ENCODE measurements around the gene TMED10. TPM values are rescaled to one million over a fixed set of nuclear protein-coding genes. Genes with fewer than 3 reads are reported as not detected.

Gene TMED10
- total RNA-seq, 2 donors from 2014 or later, result 150 to 243 TPM

DNA sequence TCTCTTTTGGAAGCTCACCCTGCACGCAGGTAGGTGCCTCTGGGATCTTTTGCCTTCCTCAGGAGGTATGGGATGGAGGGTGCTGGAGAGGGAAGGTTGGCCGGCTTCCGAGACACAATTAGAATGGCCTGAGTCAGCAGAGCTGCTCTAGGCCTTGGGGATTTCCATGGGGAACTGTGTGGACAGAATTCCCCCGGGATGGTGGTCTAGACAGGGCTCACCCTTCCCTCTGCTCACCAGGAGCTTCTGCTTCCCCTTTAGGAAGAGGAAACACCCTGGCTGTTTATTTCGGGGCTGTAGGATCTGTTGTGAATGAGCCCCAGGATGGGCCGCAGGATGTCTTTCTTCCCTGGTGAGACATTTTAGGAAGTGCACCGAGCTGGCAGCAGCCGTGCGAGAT lies 43.7 kb upstream of the TMED10 start:
- DNase-seq, result no peak
- no peak overlapping the region for H3K4me3 ChIP-seq
- H3K4me1 ChIP-seq, result peaks cover 11% of the 10 kb centered on the region
- H3K27me3 ChIP-seq, result no peaks in the 10 kb centered on the region
- H3K9me3 ChIP-seq, result no peaks in the 10 kb centered on the region
- H3K27ac ChIP-seq, result no peak overlapping the region
- WGBS, 2 donors, result 75 to 86% methylated on average over 9 of the region's 9 CpGs
- no peak for ATAC-seq
- intact Hi-C loops (cut with DNase I), result no loop called here
- TF ChIP-seq POLR2A (IDR thresholded peaks at IDR 0.05), result no peak
- TF ChIP-seq, protein P1, sequence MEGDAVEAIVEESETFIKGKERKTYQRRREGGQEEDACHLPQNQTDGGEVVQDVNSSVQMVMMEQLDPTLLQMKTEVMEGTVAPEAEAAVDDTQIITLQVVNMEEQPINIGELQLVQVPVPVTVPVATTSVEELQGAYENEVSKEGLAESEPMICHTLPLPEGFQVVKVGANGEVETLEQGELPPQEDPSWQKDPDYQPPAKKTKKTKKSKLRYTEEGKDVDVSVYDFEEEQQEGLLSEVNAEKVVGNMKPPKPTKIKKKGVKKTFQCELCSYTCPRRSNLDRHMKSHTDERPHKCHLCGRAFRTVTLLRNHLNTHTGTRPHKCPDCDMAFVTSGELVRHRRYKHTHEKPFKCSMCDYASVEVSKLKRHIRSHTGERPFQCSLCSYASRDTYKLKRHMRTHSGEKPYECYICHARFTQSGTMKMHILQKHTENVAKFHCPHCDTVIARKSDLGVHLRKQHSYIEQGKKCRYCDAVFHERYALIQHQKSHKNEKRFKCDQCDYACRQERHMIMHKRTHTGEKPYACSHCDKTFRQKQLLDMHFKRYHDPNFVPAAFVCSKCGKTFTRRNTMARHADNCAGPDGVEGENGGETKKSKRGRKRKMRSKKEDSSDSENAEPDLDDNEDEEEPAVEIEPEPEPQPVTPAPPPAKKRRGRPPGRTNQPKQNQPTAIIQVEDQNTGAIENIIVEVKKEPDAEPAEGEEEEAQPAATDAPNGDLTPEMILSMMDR (IDR thresholded peaks at IDR 0.05), result no peak
- no peaks in the 10 kb centered on the region for H3K36me3 ChIP-seq (replicated peaks in 1 of 2; ENCODE audit: insufficient read depth in 1 of 2, low read depth in 2 of 2)

DNA sequence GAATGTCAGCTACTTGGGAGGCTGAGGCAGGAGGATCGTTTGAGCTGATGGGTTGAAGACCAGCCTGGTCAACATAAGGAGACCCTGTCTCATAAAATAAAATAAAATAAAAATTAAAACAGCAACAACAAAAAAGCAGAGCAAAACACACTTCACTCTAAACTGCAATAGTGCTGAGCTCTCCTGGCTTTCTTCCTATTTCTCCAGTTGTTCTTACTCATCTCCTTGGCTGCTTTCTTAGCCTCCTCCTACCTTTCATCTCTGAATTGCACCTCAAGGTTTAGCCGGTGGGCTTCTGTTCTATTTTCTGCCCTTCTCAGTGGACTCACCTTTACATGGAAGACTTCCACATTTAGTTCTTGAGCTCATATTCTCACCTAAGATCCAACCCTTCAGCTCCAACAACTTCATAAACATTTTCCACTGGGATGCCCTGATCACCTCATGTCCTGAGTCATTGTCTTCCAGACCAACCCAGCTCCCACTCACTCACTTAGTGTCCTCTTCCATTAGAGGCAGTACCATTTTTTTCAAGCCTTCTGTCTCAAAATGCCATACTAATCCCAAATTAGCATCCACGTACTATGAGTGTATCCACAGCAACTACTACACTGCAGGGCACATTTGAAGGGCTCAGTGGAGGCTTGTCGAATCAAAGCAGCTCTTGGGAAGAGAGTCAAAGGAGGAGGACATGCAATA lies 41.2 kb upstream of the TMED10 start:
- Histone ChIP-seq H3K36me3 (replicated peaks in 1 of 2; ENCODE audit: insufficient read depth in 1 of 2, low read depth in 2 of 2) (no peaks in the 10 kb centered on the region), H3K9me3 (no peaks in the 10 kb centered on the region), H3K4me1 (no peaks in the 10 kb centered on the region), H3K4me3 (no peak overlapping the region), H3K27me3 (no peaks in the 10 kb centered on the region), H3K27ac (no peak overlapping the region)
- no peak for ATAC-seq
- TF ChIP-seq, protein P1 (IDR thresholded peaks at IDR 0.05), result no peak
- no peak for TF ChIP-seq POLR2A (IDR thresholded peaks at IDR 0.05)
- DNase-seq, result no peak
- WGBS, 2 donors, result 79 to 83% methylated on average over 4 of the region's 4 CpGs
- intact Hi-C loops (cut with DNase I), result no loop called here

DNA sequence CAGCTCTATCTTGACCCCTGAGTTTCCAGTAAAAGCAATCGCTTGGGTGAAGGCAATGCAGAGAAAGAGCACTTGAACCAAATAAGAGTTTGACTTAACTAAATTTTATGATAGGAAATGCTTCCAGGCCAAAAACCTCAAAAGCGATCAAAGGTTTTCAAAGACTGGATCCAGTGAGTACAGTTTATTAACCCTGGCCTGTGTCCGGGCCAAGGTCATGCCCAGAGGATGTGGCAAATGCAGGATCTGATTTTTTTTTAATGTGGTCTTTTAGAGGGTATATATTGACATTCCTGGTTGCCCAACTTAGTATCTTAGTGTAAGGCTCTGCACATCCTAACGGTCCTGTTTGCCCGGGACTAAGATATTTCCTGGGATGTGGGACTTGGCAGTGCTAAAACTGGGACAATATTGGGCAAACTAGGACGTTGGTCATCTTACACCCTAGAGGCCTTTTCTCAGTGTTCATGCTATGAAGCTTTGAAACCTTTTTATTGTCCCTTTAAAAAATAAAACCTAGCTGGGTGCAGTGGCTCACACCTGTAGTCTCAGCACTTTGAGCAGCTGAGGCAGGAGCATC lies 40.1 kb upstream of the TMED10 start:
- no peaks in the 10 kb centered on the region for H3K4me1 ChIP-seq
- intact Hi-C loops (cut with DNase I), result no loop called here
- H3K27me3 ChIP-seq, result no peaks in the 10 kb centered on the region
- 92 to 93% methylated on average over 6 of the region's 6 CpGs for WGBS, 2 donors
- H3K9me3 ChIP-seq, result no peaks in the 10 kb centered on the region
- DNase-seq (no peak), ATAC-seq (no peak)
- TF ChIP-seq, protein P1 (IDR thresholded peaks at IDR 0.05), result no peak
- H3K4me3 ChIP-seq, result no peak overlapping the region
- no peaks in the 10 kb centered on the region for H3K36me3 ChIP-seq (replicated peaks in 1 of 2; ENCODE audit: insufficient read depth in 1 of 2, low read depth in 2 of 2)
- H3K27ac ChIP-seq, result no peak overlapping the region

DNA sequence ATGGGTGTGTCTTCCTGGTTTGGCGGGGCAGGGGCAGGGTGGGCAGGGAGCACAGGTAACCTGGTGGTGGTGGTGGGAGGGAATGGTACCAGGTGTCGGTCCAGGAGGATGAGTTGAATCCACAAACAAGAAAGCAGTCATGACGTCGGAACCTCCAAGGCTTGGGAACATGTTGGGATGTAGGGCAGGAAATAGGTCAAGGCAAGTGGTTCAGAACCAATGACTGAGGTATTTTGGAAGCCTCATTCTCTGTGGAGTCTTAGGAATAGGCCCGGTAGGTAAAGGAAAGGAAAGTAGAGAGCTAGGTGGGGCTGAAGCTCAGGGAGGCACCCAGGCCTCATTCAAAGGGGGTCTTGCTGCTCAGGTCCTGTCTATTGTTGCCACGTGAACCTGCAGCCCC lies 39.1 kb upstream of the TMED10 start:
- no peak for DNase-seq
- H3K9me3 ChIP-seq, result no peaks in the 10 kb centered on the region
- intact Hi-C loops (cut with DNase I), result no loop called here
- H3K4me1 ChIP-seq, result no peaks in the 10 kb centered on the region
- no peak for ATAC-seq
- no peak overlapping the region for H3K27ac ChIP-seq
- 91 to 96% methylated on average over 6 of the region's 6 CpGs for WGBS, 2 donors
- TF ChIP-seq, protein P1 (IDR thresholded peaks at IDR 0.05), result no peak
- no peak for TF ChIP-seq POLR2A (IDR thresholded peaks at IDR 0.05)
- no peaks in the 10 kb centered on the region for H3K36me3 ChIP-seq (replicated peaks in 1 of 2; ENCODE audit: insufficient read depth in 1 of 2, low read depth in 2 of 2)
- H3K27me3 ChIP-seq, result no peaks in the 10 kb centered on the region
- H3K4me3 ChIP-seq, result no peak overlapping the region

DNA sequence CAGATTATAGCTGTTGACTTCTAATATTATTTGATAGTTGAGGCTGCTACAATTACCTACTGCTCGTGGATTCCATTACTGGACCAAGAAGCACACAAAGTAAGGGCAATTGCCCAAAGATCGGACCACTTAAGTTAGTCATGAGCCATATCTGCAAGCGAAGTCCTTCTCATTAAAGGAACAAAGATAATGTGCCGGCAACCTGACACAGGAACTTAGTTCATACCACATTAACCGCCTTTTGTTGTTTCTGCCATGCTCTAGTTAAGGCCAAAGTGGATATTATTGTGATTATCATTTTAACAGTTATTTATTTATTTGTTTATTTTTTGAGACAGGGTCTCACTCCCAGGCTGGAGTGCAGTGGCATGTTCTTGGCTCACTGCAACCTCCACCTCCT lies 38.1 kb upstream of the TMED10 start:
- 93 to 94% methylated on average over 5 of the region's 5 CpGs for WGBS, 2 donors
- no peak for TF ChIP-seq POLR2A (IDR thresholded peaks at IDR 0.05)
- TF ChIP-seq, protein P1 (IDR thresholded peaks at IDR 0.05), result no peak
- DNase-seq, result no peak
- Histone ChIP-seq H3K36me3 (replicated peaks in 1 of 2; ENCODE audit: insufficient read depth in 1 of 2, low read depth in 2 of 2) (no peaks in the 10 kb centered on the region), H3K9me3 (no peaks in the 10 kb centered on the region), H3K4me3 (no peak overlapping the region), H3K27me3 (no peaks in the 10 kb centered on the region), H3K27ac (no peak overlapping the region), H3K4me1 (no peaks in the 10 kb centered on the region)
- intact Hi-C loops (cut with DNase I), result no loop called here
- ATAC-seq, result no peak
